GM12892 (cell line): ENCODE data around the gene CDK5.

Experiments used
- POLR2A ChIP-seq: IDR thresholded peaks from 2 replicates; pipeline ENCODE4 v1.6.1; 2011; ENCODE audit warnings: low read depth, low read length, control low read depth
- POLR2AphosphoS5 ChIP-seq: IDR thresholded peaks from 2 replicates; pipeline ENCODE4 v1.6.1; 2011; ENCODE audit warnings: low read depth, low read length, control low read depth
- TAF1 ChIP-seq: IDR thresholded peaks from 2 replicates; pipeline ENCODE4 v1.6.1; 2011; ENCODE audit warnings: low read depth, mild to moderate bottlenecking, control low read depth, low read length, borderline replicate concordance

- TF ChIP-seq TAF1 (no peak), POLR2A (no peak; the same call in 1 of the 2 replicates), POLR2AphosphoS5 (no peak)
Measured at GRCh38 chr7:151079199-151079910, 21.7 kb upstream of the CDK5 start.
